Measurements from ENCODE around the gene PSKH1. TPM values are rescaled to one million over a fixed set of nuclear protein-coding genes. Genes with fewer than 3 reads are reported as not detected.

The PSKH1 gene
- total and polyA plus RNA-seq, 10 of the 15 experiments (the other 5 are each of a cell fraction or from before 2014, with no cell fraction given): 0.63 to 20.4 (median 7.8) TPM

- SMC1A ChIA-PET (ENCODE audit: uncharacterized antibody, unreplicated experiment): no interaction called here
- Histone ChIP-seq H3K4me2 (ENCODE audit: control insufficient read depth, insufficient read depth) (no peak overlapping the region), H3K9me3 (replicated peaks; ENCODE audit: control insufficient read depth, insufficient read depth, low read length) (no peaks in the 10 kb centered on the region), H3K27me3 (replicated peaks in 1 of 2; ENCODE audit: control insufficient read depth in 2 of 2, insufficient read depth in 2 of 2, low read length in 1 of 2) (no peaks in the 10 kb centered on the region), H3K4me1 (ENCODE audit: control insufficient read depth, insufficient read depth, low read length) (peaks cover 7% of the 10 kb centered on the region), H4K20me1 (ENCODE audit: control insufficient read depth, insufficient read depth) (no peaks in the 10 kb centered on the region; the same call in 1 of the 2 replicates), H3K36me3 (ENCODE audit: control insufficient read depth in 2 of 2, insufficient read depth in 2 of 2, low read length in 1 of 2) (no peaks in the 10 kb centered on the region; a peak in 1 of 4 replicates), H3K4me3 (no peak overlapping the region), H3K27ac (ENCODE audit: control insufficient read depth, insufficient read depth) (no peak overlapping the region), H3K79me2 (ENCODE audit: control insufficient read depth, insufficient read depth, low read length) (peaks cover 24% of the 10 kb centered on the region), H3K9ac (ENCODE audit: control insufficient read depth, insufficient read depth, low read length) (no peak overlapping the region), H2AFZ (ENCODE audit: control insufficient read depth, low read depth, low read length) (no peak overlapping the region)
- FAIRE-seq: no peak
- CTCF ChIA-PET: interaction anchor here (0.8 to 1.6 kb wide), 7 partner anchors 13 to 225 kb away, joined by 3 to 6 read pairs (median 4); no protein-coding TSS in a partner anchor
- RAD21 ChIA-PET (ENCODE audit: unreplicated experiment): interaction anchor here (0.8 to 1.0 kb wide), 3 partner anchors 11 to 143 kb away, joined by 3 read pairs; no protein-coding TSS in a partner anchor
- no peak for ATAC-seq
- BruUV-seq (replicated peaks): no TSS peak
- POLR2A ChIA-PET: interaction anchor here (0.6 to 1.7 kb wide), 4 partner anchors 12 to 90 kb away, joined by 3 to 4 read pairs (median 4); partner anchors contain the start of genes EDC4 and NRN1L
- 98% methylated on average over 3 of the region's 3 CpGs for WGBS (ENCODE audit: insufficient coverage, insufficient replicate concordance, low lambda C conversion rate, missing lambda C conversion rate)
- intact Hi-C loops (cut with micrococcal nuclease; ENCODE audit: unreplicated experiment) (no loop called here), in situ Hi-C loops (cut with MboI) (no loop called here)
- DNase-seq (ENCODE audit: low read depth, low spot score): no peak
- TF ChIP-seq RELA (IDR thresholded peaks at IDR 0.05; ENCODE audit: borderline replicate concordance, partially characterized antibody) (no peak), ZBTB40 (IDR thresholded peaks at IDR 0.05; ENCODE audit: borderline replicate concordance) (no peak), MYC (IDR thresholded peaks at IDR 0.05; ENCODE audit: insufficient read depth, insufficient read length, insufficient replicate concordance, low read length, severe bottlenecking) (no peak), E2F4 (IDR thresholded peaks at IDR 0.05; ENCODE audit: low read depth, low read length) (no peak), CEBPZ (IDR thresholded peaks at IDR 0.05; ENCODE audit: low read depth, low read length) (no peak), MXI1 (IDR thresholded peaks at IDR 0.05; ENCODE audit: low read depth, low read length) (no peak), ZZZ3 (IDR thresholded peaks at IDR 0.05; ENCODE audit: control insufficient read depth, insufficient read length, low read depth) (no peak), NRF1 (conservative IDR thresholded peaks at IDR 0.05; ENCODE audit: low read depth, low read length) (no peak), TAF1 (IDR thresholded peaks at IDR 0.05; ENCODE audit: borderline replicate concordance, low read depth, low read length) (no peak), ZNF592 (IDR thresholded peaks at IDR 0.05) (no peak)
Observed at GRCh38 chr16:67897231-67897630, 4.2 kb downstream of the PSKH1 start.
